HEK293 (cell line): ENCODE results near the gene LIN7C.

ENCODE experiments used
- GLIS1 ChIP-seq: fragments of 450-650 bp; formaldehyde crosslinking; IDR thresholded peaks from 2 replicates; pipeline ENCODE4 v1.5.1; 2016; ENCODE audit warnings: missing biosample characterization, missing genetic modification characterization
- GLIS2 ChIP-seq: fragments of 450-650 bp; formaldehyde crosslinking; IDR thresholded peaks from 2 replicates; pipeline ENCODE4 v1.5.1; 2016; ENCODE audit warnings: missing biosample characterization, missing genetic modification characterization
- HOXC10 ChIP-seq: sonication (generic); formaldehyde crosslinking; IDR thresholded peaks from 2 replicates; pipeline ENCODE4 v1.8.1; 2023; ENCODE audit warnings: mild to moderate bottlenecking, missing genetic modification reagents
- KLF9 ChIP-seq: fragments of 450-650 bp; formaldehyde crosslinking; IDR thresholded peaks from 2 replicates; pipeline ENCODE4 v1.5.1; 2016; ENCODE audit warnings: missing biosample characterization, missing genetic modification characterization, low read depth
- MEIS1 ChIP-seq: sonication (generic); formaldehyde crosslinking; IDR thresholded peaks from 2 replicates; pipeline ENCODE4 v1.8.1; 2022; ENCODE audit warnings: missing genetic modification reagents, mild to moderate bottlenecking, borderline replicate concordance
- OVOL3 ChIP-seq: fragments of 450-650 bp; formaldehyde crosslinking; IDR thresholded peaks from 2 replicates; pipeline ENCODE4 v1.5.1; 2016; ENCODE audit warnings: missing biosample characterization, missing genetic modification characterization
- SCRT1 ChIP-seq: fragments of 450-650 bp; formaldehyde crosslinking; IDR thresholded peaks from 2 replicates; pipeline ENCODE4 v1.5.1; 2016; ENCODE audit warnings: missing biosample characterization, missing genetic modification characterization, borderline replicate concordance
- TCF7L2 ChIP-seq: IDR thresholded peaks from 2 replicates; pipeline ENCODE4 v1.6.1; 2011; ENCODE audit warnings: low read depth, mild to moderate bottlenecking, inconsistent platforms, low read length, moderate library complexity, borderline replicate concordance
- ZBTB20 ChIP-seq: fragments of 450-650 bp; formaldehyde crosslinking; IDR thresholded peaks from 2 replicates; pipeline ENCODE4 v1.5.1; 2016; ENCODE audit warnings: missing biosample characterization, missing genetic modification characterization
- ZBTB8A ChIP-seq: fragments of 450-650 bp; formaldehyde crosslinking; IDR thresholded peaks from 2 replicates; pipeline ENCODE4 v1.5.1; 2016; ENCODE audit warnings: missing biosample characterization, missing genetic modification characterization
- ZNF248 ChIP-seq: fragments of 450-650 bp; formaldehyde crosslinking; IDR thresholded peaks from 2 replicates; pipeline ENCODE4 v1.5.1; 2017; ENCODE audit warnings: missing biosample characterization, missing genetic modification characterization
- ZNF48 ChIP-seq: fragments of 450-650 bp; formaldehyde crosslinking; IDR thresholded peaks from 2 replicates; pipeline ENCODE4 v1.5.1; 2016; ENCODE audit warnings: missing biosample characterization, missing genetic modification characterization
- ZNF501 ChIP-seq: fragments of 450-650 bp; formaldehyde crosslinking; IDR thresholded peaks from 2 replicates; pipeline ENCODE4 v1.5.1; 2016; ENCODE audit warnings: missing biosample characterization, missing genetic modification characterization
- ZNF561 ChIP-seq: fragments of 450-650 bp; IDR thresholded peaks from 2 replicates; pipeline ENCODE4 v1.5.1; 2018; ENCODE audit warnings: missing biosample characterization, missing genetic modification characterization, borderline replicate concordance
- ZNF660 ChIP-seq: fragments of 450-650 bp; IDR thresholded peaks from 2 replicates; pipeline ENCODE4 v1.5.1; 2018; ENCODE audit warnings: missing biosample characterization, mild to moderate bottlenecking, missing genetic modification characterization
- ZNF707 ChIP-seq: fragments of 450-650 bp; formaldehyde crosslinking; IDR thresholded peaks from 2 replicates; pipeline ENCODE4 v1.5.1; 2016; ENCODE audit warnings: missing biosample characterization, missing genetic modification characterization
- ZNF768 ChIP-seq: fragments of 450-650 bp; formaldehyde crosslinking; IDR thresholded peaks from 2 replicates; pipeline ENCODE4 v1.5.1; 2018; ENCODE audit warnings: missing biosample characterization, mild to moderate bottlenecking, missing genetic modification characterization
- ZNF776 ChIP-seq: fragments of 450-650 bp; formaldehyde crosslinking; IDR thresholded peaks from 2 replicates; pipeline ENCODE4 v1.5.0; 2017; ENCODE audit warnings: missing biosample characterization, missing genetic modification characterization, borderline replicate concordance
- ZNF785 ChIP-seq: fragments of 450-650 bp; formaldehyde crosslinking; IDR thresholded peaks from 2 replicates; pipeline ENCODE4 v1.5.1; 2016; ENCODE audit warnings: missing biosample characterization, missing genetic modification characterization
- TF ChIP-seq, protein P1 (sequence below): fragments of 450-650 bp; formaldehyde crosslinking; IDR thresholded peaks from 2 replicates; pipeline ENCODE4 v1.5.1; 2016; ENCODE audit warnings: missing biosample characterization, missing genetic modification characterization, low read depth
- TF ChIP-seq, protein P2 (sequence below): fragments of 450-650 bp; formaldehyde crosslinking; IDR thresholded peaks from 2 replicates; pipeline ENCODE4 v1.5.1; 2017; ENCODE audit warnings: missing biosample characterization, missing genetic modification characterization
- TF ChIP-seq, protein P3 (sequence below): fragments of 450-650 bp; formaldehyde crosslinking; IDR thresholded peaks from 2 replicates; pipeline ENCODE4 v1.5.1; 2016; ENCODE audit warnings: missing biosample characterization, missing genetic modification characterization
- TF ChIP-seq, protein P4 (sequence below): fragments of 450-650 bp; formaldehyde crosslinking; IDR thresholded peaks from 2 replicates; pipeline ENCODE4 v1.5.1; 2017; ENCODE audit warnings: missing biosample characterization, mild to moderate bottlenecking, missing genetic modification characterization, moderate library complexity
- TF ChIP-seq, protein P5 (sequence below): fragments of 450-650 bp; formaldehyde crosslinking; IDR thresholded peaks from 2 replicates; pipeline ENCODE4 v1.5.1; 2017; ENCODE audit warnings: missing biosample characterization, missing genetic modification characterization
- TF ChIP-seq, protein P6 (sequence below): fragments of 450-650 bp; formaldehyde crosslinking; IDR thresholded peaks from 2 replicates; pipeline ENCODE4 v1.5.1; 2016; ENCODE audit warnings: missing biosample characterization, missing genetic modification characterization
- TF ChIP-seq, protein P7 (sequence below): fragments of 450-650 bp; formaldehyde crosslinking; IDR thresholded peaks from 2 replicates; pipeline ENCODE4 v1.5.1; 2016; ENCODE audit warnings: missing biosample characterization, missing genetic modification characterization

Gene LIN7C

DNA sequence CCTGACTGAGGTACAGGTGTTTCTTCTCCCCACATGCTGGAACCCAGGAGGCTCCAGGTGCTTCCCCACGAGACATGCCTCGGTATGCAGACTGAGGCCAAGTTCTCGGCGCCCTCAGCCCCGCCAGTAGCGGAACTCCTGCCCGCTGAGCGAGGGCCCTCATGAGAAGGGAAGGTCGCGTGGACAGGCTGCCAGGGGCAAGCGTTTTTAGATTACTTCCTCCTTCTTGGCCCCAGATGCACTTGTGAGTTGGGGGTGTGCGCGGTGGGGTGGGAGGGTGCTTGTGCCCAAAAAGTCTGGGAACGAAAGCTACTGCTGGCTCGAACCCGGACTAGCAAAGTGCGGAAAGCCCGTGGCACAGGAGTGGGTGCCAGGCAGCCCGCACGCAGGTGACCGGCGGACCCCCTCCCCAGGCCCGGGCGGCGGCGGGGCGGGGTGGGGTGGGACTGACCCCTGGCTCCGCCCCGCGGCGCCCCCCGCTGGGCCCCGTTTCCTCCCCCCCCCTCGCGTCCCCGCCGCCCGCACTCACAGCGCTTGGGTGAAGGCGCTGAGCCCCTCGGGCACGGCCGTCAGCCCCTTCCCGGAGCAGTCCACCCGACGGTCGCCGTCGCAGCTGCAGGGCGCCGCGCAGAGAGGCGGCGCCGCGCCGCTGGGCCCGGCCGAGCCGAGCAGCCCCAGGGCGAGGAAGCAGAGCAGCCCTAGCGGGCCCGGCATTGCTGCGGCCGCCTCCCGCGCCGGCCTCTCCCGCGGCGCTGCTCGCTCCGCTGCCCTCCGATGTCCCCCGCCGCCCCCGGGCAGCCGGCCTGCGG is 34.8 kb downstream of the LIN7C start (continued):
- TF ChIP-seq ZNF561 (tag by site-specific recombination) (no peak), ZBTB20 (tag by site-specific recombination) (peak; percentile 49; the same call in 1 of the 2 replicates), ZNF785 (no peak), ZNF707 (tag by site-specific recombination) (no peak), SCRT1 (no peak), ZNF768 (tag by site-specific recombination) (no peak), MEIS1 (no peak), ZBTB8A (0 out of 2 replicates have a peak, but pooled peaks have one; percentile 19), KLF9 (tag by site-specific recombination) (peak; percentile 34; the same call in 1 of the 2 replicates), OVOL3 (tag by site-specific recombination) (no peak), ZNF776 (tag by site-specific recombination) (no peak), ZNF660 (tag by site-specific recombination) (no peak), GLIS1 (tag by site-specific recombination) (no peak), GLIS2 (peak; percentile 39; the same call in 1 of the 2 replicates), HOXC10 (no peak), TCF7L2 (no peak), ZNF48 (tag by site-specific recombination) (no peak), ZNF501 (tag by site-specific recombination) (no peak), ZNF248 (no peak)
- TF ChIP-seq, protein P1, sequence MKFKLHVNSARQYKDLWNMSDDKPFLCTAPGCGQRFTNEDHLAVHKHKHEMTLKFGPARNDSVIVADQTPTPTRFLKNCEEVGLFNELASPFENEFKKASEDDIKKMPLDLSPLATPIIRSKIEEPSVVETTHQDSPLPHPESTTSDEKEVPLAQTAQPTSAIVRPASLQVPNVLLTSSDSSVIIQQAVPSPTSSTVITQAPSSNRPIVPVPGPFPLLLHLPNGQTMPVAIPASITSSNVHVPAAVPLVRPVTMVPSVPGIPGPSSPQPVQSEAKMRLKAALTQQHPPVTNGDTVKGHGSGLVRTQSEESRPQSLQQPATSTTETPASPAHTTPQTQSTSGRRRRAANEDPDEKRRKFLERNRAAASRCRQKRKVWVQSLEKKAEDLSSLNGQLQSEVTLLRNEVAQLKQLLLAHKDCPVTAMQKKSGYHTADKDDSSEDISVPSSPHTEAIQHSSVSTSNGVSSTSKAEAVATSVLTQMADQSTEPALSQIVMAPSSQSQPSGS, result no peak
- TF ChIP-seq, protein P2, sequence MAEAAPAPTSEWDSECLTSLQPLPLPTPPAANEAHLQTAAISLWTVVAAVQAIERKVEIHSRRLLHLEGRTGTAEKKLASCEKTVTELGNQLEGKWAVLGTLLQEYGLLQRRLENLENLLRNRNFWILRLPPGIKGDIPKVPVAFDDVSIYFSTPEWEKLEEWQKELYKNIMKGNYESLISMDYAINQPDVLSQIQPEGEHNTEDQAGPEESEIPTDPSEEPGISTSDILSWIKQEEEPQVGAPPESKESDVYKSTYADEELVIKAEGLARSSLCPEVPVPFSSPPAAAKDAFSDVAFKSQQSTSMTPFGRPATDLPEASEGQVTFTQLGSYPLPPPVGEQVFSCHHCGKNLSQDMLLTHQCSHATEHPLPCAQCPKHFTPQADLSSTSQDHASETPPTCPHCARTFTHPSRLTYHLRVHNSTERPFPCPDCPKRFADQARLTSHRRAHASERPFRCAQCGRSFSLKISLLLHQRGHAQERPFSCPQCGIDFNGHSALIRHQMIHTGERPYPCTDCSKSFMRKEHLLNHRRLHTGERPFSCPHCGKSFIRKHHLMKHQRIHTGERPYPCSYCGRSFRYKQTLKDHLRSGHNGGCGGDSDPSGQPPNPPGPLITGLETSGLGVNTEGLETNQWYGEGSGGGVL (tag by site-specific recombination), result no peak
- TF ChIP-seq, protein P3, sequence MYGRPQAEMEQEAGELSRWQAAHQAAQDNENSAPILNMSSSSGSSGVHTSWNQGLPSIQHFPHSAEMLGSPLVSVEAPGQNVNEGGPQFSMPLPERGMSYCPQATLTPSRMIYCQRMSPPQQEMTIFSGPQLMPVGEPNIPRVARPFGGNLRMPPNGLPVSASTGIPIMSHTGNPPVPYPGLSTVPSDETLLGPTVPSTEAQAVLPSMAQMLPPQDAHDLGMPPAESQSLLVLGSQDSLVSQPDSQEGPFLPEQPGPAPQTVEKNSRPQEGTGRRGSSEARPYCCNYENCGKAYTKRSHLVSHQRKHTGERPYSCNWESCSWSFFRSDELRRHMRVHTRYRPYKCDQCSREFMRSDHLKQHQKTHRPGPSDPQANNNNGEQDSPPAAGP (tag by site-specific recombination), result no peak
- TF ChIP-seq, protein P4, sequence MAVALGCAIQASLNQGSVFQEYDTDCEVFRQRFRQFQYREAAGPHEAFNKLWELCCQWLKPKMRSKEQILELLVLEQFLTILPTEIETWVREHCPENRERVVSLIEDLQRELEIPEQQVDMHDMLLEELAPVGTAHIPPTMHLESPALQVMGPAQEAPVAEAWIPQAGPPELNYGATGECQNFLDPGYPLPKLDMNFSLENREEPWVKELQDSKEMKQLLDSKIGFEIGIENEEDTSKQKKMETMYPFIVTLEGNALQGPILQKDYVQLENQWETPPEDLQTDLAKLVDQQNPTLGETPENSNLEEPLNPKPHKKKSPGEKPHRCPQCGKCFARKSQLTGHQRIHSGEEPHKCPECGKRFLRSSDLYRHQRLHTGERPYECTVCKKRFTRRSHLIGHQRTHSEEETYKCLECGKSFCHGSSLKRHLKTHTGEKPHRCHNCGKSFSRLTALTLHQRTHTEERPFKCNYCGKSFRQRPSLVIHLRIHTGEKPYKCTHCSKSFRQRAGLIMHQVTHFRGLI (tag by site-specific recombination), result no peak
- TF ChIP-seq, protein P5, sequence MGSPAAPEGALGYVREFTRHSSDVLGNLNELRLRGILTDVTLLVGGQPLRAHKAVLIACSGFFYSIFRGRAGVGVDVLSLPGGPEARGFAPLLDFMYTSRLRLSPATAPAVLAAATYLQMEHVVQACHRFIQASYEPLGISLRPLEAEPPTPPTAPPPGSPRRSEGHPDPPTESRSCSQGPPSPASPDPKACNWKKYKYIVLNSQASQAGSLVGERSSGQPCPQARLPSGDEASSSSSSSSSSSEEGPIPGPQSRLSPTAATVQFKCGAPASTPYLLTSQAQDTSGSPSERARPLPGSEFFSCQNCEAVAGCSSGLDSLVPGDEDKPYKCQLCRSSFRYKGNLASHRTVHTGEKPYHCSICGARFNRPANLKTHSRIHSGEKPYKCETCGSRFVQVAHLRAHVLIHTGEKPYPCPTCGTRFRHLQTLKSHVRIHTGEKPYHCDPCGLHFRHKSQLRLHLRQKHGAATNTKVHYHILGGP (tag by site-specific recombination), result no peak
- TF ChIP-seq, protein P6, sequence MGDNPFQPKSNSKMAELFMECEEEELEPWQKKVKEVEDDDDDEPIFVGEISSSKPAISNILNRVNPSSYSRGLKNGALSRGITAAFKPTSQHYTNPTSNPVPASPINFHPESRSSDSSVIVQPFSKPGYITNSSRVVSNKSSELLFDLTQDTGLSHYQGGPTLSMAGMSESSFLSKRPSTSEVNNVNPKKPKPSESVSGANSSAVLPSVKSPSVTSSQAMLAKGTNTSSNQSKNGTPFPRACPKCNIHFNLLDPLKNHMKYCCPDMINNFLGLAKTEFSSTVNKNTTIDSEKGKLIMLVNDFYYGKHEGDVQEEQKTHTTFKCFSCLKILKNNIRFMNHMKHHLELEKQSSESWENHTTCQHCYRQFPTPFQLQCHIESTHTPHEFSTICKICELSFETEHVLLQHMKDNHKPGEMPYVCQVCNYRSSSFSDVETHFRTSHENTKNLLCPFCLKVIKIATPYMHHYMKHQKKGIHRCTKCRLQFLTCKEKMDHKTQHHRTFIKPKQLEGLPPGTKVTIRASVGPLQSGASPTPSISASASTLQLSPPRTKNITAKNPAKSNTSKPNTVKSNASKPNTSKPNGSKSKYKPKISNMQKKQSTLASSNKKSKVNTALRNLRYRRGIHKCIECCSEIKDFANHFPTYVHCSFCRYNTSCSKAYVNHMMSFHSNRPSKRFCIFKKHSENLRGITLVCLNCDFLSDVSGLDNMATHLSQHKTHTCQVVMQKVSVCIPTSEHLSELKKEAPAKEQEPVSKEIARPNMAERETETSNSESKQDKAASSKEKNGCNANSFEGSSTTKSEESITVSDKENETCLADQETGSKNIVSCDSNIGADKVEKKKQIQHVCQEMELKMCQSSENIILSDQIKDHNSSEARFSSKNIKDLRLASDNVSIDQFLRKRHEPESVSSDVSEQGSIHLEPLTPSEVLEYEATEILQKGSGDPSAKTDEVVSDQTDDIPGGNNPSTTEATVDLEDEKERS (tag by site-specific recombination), result no peak
- TF ChIP-seq, protein P7, sequence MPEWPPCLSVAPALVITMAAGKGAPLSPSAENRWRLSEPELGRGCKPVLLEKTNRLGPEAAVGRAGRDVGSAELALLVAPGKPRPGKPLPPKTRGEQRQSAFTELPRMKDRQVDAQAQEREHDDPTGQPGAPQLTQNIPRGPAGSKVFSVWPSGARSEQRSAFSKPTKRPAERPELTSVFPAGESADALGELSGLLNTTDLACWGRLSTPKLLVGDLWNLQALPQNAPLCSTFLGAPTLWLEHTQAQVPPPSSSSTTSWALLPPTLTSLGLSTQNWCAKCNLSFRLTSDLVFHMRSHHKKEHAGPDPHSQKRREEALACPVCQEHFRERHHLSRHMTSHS (tag by site-specific recombination), result no peak
